NK-92 (cell line): Measurements from ENCODE around the gene RDH16.

Experiments
- DNase-seq: peaks from one replicate; lab custom pipeline; 2025; ENCODE audit not compliant: unreplicated experiment; lab: John Stamatoyannopoulos, UW

RDH16 gene, protein sequence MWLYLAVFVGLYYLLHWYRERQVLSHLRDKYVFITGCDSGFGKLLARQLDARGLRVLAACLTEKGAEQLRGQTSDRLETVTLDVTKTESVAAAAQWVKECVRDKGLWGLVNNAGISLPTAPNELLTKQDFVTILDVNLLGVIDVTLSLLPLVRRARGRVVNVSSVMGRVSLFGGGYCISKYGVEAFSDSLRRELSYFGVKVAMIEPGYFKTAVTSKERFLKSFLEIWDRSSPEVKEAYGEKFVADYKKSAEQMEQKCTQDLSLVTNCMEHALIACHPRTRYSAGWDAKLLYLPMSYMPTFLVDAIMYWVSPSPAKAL

DNA sequence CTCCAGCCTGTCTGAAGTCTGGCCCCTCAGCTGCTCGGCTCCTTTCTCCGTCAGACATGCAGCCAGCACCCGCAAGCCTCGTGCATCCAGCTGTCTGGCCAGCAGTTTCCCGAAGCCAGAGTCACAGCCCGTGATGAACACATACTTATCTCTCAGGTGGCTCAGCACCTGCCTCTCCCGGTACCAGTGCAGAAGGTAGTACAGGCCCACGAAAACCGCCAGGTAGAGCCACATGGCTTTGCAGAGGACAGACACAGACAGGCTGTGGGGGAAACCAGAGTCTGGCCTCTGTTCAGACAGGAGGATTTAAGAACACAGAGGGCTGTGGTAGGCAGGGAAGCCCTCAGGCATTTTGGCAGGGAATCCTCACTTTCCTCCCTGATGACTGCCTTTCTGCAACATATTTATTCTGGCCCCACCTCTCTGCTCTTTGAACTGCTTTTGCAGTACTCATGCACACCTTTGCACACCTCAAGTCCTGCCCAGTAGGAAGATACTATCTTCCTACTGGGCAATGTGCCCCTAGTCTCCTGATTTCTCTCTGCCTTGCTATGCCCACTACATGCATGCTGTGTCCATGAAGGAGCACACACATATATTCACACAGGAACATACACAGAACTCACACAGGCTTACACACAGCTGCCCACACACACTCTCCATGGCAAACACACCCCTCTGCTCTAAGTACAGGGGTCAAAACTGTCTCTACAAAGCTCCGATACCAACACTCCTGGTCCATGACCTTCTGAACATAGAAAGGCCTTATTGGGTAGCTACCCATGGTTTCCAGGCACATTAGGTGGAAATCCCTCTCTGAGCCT lies at the start of gene RDH16:
Gene RDH16, minus strand, starts transcription at position 380 of the 824 bp plus-strand sequence. Its CDS starts 146 bp downstream, at position 234.
- DNase-seq = no peak

DNA sequence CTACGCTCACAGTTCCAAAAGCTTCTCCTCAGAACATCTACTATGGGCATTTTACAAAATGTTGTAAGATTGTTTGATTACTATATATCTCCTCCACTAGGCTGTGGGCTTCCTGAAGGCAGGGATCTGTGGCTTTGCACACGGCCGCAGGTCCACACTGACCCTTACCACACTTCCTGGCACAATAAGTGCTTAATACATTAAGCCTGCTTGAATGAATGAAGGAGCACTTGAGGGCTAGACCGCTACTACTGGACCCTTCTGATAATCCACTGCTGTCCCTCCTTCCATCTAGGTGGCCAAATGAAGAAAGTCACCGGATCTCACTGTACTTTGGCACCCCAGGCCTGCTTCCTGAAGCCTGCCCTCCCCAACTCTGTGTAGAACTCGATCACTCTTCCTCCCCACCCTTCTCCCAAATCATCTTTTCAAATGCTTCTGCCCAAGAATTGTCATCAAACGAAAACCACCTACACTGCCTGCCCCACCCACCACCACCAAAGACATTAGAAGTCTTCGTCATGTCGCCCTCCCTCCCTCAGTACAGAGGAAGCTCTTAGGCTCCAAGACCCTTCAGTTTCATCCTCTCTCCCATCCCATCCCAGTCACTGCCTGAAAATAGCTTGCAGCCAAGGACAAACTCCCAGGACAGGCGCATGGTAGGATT lies 49.5 kb upstream of the RDH16 start:
- no peak for DNase-seq

DNA sequence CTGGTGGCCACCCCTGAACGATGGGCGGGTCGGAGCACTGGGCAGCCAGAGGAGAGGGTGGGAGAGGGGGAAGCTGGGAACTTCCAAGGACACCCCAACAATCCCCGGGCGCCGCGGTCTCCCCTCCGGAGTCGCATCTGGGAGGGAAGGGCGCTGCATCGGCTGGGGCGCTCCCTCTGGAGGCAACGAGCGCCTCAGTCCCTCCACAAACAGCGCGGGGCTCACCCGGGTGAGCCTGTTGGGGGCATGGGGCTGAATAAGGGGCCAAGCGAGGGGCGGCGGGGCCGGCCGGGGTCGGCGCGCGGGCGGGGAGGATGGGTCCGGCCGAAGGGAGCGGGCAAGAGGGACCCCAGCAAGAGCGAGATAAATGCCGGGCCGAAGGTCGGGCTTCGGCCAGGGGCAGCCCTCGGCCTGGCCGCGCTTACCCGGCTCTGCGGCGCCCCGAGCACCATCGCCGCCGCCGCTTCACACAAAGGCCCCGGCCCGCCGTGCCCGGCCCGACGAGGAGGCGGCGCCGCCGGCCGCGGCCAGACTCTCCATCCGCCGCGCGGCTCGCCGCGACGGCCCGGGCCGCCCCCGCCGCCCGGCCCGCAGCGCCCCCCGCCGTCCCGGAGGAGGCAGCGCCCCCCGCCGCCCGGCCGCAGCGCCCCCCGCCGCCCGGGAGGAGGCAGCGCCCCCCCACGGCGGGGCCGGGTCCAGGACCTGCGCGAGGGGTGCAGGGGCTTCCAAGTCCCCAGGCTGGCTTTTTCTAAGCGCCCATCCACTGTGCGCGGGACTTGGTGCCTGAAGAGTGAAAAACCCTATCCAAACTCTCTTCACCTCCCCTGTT lies 48.8 kb upstream of the RDH16 start, which contains the start of gene ZBTB39:
Gene ZBTB39, minus strand, starts transcription at position 567 of the 829 bp plus-strand sequence. CDS start 1,629 bp downstream, outside the sequence.
- DNase-seq = no peak

DNA sequence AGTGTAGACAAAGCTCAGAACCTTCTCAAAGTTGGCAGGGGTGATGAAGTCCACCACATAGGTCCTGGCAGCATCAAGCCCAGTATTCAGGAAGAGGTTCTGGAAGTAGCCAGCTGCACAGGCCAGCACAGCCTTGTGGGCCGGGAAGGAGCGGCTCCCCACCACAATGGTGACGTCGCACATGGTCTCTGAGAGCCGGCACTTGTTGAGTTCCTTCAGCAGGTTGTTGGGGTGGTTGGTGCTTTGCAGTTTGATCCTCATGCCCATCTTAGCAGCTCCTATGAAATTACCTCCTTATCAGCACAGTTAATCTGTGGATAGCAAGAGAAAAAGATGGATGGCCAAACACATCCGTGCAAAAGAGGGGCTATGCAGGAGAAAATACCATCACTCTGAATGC lies 47.2 kb upstream of the RDH16 start:
- no peak for DNase-seq

DNA sequence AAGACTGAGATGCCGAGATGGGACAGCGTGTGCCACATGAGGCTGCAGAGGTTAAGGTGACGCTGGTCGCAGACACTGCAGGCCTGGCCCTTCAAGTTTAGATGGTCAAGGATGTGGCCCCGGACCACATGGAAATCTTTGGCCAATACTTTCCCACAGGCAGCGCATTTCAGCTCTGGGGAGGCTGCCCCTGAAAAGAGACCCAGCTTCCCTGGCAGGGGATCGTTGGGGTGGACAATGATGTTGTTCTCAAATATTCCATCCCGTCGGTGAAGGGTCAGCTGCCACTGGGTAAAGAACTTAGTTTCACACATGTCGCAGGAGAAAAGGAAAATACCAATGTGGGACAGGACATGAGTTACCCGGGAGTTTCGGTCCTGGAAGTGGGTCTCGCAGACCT lies 46.0 kb upstream of the RDH16 start:
- no peak for DNase-seq

DNA sequence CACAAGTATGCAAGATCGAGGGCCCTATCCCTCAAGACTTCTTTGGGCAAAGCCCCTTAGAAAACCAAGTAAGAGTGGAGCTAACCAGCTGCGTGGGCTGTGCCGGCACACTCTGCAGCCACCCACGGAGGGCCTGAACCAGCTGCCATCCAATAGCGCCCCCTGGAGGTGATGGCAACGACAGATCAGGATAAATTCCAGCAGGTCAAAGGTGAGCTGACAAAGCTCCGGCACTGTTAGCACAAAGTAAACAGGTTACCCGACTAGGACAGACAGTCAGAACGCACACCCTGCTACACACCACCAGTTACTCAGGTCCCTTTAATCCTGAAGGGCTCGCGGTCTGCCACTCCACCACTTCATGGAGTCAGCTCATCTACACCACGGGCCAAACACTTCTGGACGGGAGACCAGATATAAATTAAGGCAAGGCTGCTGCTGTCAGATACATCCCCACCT lies 44.1 kb upstream of the RDH16 start:
- no peak for DNase-seq

DNA sequence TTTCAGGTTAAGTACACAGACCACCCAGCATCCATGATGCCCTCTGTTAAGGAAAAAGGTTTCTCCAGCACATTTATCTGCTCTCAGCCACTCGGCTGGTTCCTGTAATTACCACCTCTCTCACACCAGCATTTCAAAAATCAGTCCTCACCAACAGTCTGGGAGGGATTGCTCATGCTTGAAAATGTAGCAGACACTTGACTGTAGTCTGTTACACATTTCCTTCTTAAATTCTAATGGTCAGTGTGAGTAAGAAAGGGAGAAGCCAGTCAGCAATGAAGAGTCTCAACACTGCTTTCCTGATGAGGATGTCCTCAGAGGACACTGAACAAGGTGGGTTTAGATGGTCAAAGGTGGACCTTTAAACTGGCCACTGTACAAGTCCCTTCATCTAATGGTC lies 43.0 kb upstream of the RDH16 start:
- DNase-seq = no peak

DNA sequence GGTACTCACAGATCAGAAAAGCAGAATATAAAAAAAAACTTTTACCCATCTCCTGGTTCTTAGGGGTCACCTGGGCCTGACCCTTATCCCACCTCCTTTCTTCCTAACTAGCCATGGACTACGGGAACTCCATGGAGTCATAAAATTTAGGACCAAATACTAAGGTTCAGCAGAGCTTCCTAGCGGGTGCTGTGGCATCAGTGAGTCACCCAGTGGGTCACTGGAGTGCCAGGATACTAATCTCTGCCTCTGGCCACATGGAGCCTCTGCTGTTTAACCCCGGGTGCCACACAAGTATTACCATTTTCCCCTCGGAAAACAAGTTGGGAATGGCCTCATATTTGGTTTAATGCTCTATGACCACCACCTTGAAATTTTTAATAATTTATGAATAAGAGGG lies 42.0 kb upstream of the RDH16 start:
- DNase-seq = no peak

DNA sequence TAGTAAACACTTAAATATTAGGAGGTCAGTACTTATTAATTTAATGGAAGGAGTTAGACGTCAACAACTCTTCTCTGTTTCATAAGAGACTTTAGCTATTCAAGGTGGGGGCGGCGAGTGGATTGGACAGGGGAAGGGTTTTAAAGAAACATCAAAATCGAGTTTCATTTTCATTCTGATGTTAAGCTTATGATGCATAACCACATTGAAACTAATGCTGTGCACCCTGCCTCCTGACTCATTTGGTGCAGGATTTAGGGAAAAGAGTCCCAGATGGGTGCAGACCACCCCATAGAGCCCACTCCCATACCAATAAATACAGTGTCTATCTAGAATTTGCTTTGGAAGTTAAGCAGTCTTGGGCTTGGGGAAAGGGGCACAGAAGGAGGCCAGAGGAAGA lies 41.6 kb upstream of the RDH16 start:
- DNase-seq = no peak

DNA sequence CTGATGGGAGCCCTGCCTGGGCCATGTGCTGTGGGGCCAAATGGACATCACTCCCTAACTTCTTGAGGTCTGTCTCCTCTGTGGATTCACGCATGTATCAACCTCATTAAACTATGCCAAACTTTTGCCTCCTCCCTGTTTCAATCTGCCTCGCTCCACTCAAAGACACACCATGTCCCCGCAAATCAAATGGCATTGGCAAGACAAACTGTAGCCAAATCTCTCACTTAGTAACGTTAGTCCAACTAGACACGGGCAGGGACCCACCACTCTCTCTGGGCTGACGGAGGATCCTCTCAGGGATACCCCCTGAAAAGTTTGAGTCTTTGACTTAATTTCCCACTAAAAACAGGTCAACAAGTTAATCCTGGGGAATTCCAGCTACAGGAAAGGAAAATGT lies 40.9 kb upstream of the RDH16 start:
- no peak for DNase-seq

DNA sequence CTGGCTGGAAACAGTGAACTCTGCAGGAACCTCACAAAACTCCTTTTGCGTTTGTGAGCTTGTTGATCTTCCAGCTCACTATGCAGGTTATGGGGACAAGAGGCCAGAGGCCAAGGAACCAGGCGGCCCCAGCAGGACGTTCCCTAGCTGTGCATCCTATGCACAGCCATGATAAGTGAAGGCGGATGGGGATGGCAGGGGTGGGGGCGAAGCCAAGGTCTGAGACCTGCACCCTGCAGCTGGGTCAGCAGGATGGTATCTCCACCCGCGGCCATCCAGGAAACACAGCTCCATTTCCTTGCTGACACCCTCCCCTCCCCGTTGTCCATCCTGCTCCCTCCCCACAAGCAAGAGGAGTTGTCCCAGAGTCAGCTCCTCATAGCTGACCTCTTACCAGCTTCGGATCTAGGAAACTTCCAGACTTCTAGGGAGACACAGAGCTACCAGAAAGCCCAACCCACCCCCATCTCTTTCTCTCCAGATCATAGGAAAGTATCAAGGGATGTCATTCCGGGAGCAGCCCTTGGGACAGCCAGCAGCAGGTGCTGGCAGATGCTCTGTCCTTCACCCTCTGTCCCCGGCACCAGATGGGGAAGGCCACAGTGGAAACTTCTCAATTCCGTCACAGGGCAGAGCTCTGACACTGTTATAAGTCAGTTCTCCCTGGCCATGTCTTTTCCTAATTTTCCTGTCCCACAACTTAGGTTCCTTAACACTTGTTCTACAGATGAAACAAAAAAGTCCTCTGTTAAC lies 39.6 kb upstream of the RDH16 start:
- DNase-seq = no peak

DNA sequence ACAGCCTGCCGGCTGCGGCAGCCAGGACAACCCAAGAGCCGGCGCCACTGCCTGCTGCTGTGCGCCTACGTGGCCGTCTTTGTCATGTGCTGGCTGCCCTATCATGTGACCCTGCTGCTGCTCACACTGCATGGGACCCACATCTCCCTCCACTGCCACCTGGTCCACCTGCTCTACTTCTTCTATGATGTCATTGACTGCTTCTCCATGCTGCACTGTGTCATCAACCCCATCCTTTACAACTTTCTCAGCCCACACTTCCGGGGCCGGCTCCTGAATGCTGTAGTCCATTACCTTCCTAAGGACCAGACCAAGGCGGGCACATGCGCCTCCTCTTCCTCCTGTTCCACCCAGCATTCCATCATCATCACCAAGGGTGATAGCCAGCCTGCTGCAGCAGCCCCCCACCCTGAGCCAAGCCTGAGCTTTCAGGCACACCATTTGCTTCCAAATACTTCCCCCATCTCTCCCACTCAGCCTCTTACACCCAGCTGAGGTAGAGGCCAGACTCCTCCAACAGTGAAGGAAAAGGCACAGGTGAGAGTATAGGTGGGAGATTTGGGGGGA lies 38.6 kb upstream of the RDH16 start:
- DNase-seq = no peak

DNA sequence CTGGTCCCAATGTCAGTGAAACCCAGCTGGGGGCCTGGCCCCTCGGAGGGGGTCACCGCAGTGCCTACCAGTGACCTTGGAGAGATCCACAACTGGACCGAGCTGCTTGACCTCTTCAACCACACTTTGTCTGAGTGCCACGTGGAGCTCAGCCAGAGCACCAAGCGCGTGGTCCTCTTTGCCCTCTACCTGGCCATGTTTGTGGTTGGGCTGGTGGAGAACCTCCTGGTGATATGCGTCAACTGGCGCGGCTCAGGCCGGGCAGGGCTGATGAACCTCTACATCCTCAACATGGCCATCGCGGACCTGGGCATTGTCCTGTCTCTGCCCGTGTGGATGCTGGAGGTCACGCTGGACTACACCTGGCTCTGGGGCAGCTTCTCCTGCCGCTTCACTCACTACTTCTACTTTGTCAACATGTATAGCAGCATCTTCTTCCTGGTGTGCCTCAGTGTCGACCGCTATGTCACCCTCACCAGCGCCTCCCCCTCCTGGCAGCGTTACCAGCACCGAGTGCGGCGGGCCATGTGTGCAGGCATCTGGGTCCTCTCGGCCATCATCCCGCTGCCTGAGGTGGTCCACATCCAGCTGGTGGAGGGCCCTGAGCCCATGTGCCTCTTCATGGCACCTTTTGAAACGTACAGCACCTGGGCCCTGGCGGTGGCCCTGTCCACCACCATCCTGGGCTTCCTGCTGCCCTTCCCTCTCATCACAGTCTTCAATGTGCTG lies 38.0 kb upstream of the RDH16 start:
- no peak for DNase-seq

DNA sequence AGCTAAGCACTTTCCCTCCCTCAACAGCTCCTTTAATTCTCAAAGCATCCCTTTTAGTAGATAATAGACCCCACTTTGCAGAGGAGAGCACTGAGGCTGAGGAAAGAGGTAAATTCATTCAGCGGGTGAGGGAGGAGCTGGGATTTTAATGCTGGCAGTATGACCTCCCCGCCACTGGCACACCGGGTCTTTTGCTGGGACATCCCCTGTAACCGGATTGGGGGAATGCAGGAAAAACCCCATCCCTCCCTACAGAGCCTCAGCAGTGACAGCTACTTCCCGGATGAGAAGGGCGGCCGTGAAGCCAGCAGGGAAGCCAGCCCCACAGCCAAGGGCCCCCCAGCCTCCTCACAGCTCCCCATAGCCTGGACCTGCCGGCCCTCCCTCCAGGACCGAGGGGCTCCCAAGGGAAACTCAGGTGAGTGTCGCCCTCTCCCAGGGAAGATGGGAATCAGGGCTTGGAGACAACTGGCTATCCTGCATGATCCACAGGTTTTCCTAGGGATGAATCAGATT lies 36.9 kb upstream of the RDH16 start:
- DNase-seq = no peak

DNA sequence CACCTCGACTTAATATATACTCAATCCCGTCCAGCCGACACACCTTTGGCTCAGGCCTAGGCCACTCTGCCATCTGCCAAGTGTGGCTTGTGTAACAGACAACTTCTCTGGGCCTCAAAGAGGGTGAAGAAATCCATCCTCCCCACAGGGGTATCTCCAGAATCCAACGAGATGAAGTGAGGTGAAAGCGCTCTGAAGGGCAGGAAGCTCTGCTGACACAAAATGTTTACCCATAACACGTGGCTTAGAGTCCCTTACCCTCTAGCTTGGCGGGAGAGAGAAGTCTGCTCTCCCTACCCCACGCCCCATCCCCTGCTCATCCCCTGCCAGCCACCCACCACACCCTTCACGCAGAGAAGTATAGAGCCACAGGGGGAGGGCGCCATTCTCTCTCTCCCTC lies 35.9 kb upstream of the RDH16 start:
- DNase-seq = no peak

DNA sequence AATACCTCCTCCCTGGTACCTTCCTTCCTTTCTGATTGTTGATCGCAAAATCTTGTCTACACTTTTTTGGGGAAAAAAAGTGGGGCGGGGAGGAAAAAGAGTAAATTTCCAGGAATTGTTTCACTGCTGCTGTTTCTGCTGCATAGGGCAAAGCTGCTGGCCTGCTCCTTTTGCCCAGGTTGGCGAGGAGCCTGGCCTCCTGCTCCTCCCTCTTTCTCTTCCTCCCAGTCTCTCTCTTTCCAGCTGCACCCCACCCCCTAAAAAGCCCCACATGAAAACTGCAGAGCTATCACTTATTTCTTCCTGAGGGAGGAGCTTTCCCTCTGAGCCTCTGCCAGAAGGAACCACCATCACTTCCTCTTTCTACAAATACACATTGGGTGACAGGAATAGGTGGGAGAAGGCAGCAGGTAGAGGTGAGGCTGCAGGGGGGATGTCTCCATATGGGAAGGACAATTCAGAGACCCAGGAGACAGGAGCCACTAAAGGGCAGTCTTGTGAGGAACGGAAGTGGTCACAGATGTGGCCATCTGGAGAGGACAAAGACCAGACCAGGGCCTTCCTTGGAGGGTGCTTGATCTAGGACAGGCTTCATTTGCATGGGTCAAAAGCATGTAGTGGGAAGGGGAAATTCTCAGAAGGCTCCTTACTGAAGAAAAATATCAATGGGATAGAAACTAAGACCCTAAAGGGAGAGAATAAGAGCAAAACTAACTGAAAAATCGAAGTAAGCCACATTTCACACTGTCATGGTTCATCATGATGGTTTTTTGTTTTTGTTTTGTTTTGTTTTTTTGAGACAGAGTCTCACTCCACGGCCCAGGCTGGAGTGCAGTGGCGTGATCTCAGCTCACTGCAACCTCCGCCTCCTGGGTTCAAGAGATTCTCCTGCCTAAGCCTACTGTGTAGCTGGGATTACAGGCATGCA lies 34.2 kb upstream of the RDH16 start:
- DNase-seq = no peak

DNA sequence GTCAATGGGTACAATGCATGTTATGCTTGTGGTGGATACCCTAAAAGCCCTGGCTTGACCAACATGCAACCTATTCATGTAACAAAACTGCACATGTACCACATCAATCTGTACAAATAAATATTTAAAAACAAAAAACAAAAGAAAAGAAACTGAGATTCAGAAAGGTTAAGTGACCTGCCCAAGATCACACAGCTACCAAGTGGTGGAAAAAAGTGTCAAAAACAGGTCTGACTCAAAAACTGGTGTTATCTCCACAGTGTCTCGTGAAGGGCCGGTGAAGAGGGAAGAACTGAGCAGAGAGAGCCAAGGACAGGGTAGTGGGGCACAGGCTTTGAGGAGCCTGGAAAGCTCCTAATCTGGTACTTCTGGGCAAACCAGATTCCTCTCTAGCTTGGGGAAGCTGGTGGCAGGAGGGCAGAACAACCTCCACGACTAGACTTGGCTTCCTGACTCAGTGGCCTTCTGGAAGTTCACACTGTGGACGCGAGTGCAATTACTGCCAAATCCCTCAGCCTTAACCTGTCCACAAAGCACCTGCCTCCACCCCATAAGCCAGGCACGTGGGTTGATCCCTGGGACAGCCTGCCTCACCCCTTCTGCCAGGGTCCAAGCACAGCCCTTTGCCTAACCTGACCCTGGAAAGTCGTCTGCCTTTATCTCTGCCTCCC lies 33.4 kb upstream of the RDH16 start:
- DNase-seq = no peak
